HEK293T (cell line): Measurements from ENCODE around the gene RNF114.

Experiments
- ARNT ChIP-seq: fragments of 450-650 bp; IDR thresholded peaks from 2 replicates; pipeline ENCODE4 v1.6.1; 2017; ENCODE audit warnings: mild to moderate bottlenecking
- BHLHE40 ChIP-seq: fragments of 450-650 bp; IDR thresholded peaks from 2 replicates; pipeline ENCODE4 v1.6.1; 2016; ENCODE audit warnings: mild to moderate bottlenecking, moderate library complexity, borderline replicate concordance
- ELF4 ChIP-seq: fragments of 450-650 bp; IDR thresholded peaks from 2 replicates; pipeline ENCODE4 v1.6.1; 2017; ENCODE audit warnings: antibody characterized with exemption
- FOXK2 ChIP-seq: fragments of 450-650 bp; IDR thresholded peaks from 2 replicates; pipeline ENCODE4 v1.6.1; 2016; ENCODE audit warnings: mild to moderate bottlenecking
- FOXM1 ChIP-seq: fragments of 450-650 bp; IDR thresholded peaks from 2 replicates; pipeline ENCODE4 v1.6.1; 2017; ENCODE audit warnings: mild to moderate bottlenecking, borderline replicate concordance
- HDGF ChIP-seq: fragments of 450-650 bp; IDR thresholded peaks from 2 replicates; pipeline ENCODE4 v1.6.1; 2017; ENCODE audit warnings: antibody characterized with exemption, borderline replicate concordance
- L3MBTL2 ChIP-seq: fragments of 450-650 bp; conservative IDR thresholded peaks from 2 replicates; pipeline ENCODE4 v1.6.1; 2016; ENCODE audit warnings: mild to moderate bottlenecking
- NFRKB ChIP-seq: fragments of 450-650 bp; IDR thresholded peaks from 2 replicates; pipeline ENCODE4 v1.6.1; 2016; ENCODE audit warnings: mild to moderate bottlenecking, moderate library complexity
- SP1 ChIP-seq: fragments of 450-650 bp; IDR thresholded peaks from 2 replicates; pipeline ENCODE4 v1.6.1; 2017
- SUZ12 ChIP-seq: fragments of 450-650 bp; IDR thresholded peaks from 2 replicates; pipeline ENCODE4 v1.6.1; 2016; ENCODE audit warnings: mild to moderate bottlenecking
- TARDBP ChIP-seq: fragments of 450-650 bp; IDR thresholded peaks from 2 replicates; pipeline ENCODE4 v1.6.1; 2016
- ZNF384 ChIP-seq: fragments of 450-650 bp; IDR thresholded peaks from 2 replicates; pipeline ENCODE4 v1.6.1; 2016

DNA sequence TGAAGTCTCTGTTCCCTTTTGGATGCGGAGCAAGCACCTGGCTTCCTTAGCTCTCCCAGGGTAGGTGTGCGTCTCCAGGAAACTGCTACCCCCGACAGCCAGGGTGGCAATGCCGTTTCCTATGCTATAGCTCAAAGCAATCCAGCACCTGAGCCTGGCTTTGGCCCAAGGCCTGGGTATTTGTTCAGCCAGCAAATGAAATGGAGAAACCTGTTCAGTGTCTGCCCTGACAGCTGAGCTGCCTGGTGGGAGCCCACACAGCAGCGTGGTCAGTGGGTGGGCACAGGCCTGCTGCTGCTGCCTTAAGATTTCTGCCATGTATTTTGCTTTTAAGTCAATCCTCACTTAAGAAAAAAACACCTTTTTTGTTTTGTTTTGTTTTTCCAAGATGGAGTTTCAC, 34.6 kb upstream of the RNF114 start:
- no peak for TF ChIP-seq SUZ12
- TF ChIP-seq SP1, result no peak
- TF ChIP-seq ELF4, result no peak
- TF ChIP-seq ARNT, result no peak
- no peak for TF ChIP-seq FOXM1
- TF ChIP-seq BHLHE40, result no peak
- no peak for TF ChIP-seq TARDBP
- TF ChIP-seq FOXK2, result no peak
- no peak for TF ChIP-seq NFRKB
- no peak for TF ChIP-seq L3MBTL2
- no peak for TF ChIP-seq ZNF384
- TF ChIP-seq HDGF, result no peak
